ENCODE results near the gene FGF2.
"Not testable (repeated sequence)": the region's sequence is repeated elsewhere in the genome, so short reads cannot be mapped to it uniquely, and the experiment has no call there.

Gene FGF2

GRCh38 chr4:122797405-122798094 lies 29.1 kb upstream of the FGF2 start:
- H3K36me3 Mint-ChIP-seq (ENCODE audit: low read depth): no peaks in the 10 kb centered on the region
- H3K27me3 Mint-ChIP-seq (ENCODE audit: low read depth): no peaks in the 10 kb centered on the region
- H3K4me3 Mint-ChIP-seq: no peak overlapping the region
- no peaks in the 10 kb centered on the region for H3K9me3 Mint-ChIP-seq
- H3K4me1 Mint-ChIP-seq (ENCODE audit: low read depth): peaks cover 7% of the 10 kb centered on the region
- no peak overlapping the region for H3K27ac Mint-ChIP-seq

GRCh38 chr4:122798101-122798500 lies 28.5 kb upstream of the FGF2 start:
- Mint-ChIP-seq H3K4me1 (ENCODE audit: low read depth) (peaks cover 7% of the 10 kb centered on the region), H3K9me3 (no peaks in the 10 kb centered on the region), H3K36me3 (ENCODE audit: low read depth) (no peaks in the 10 kb centered on the region), H3K27me3 (ENCODE audit: low read depth) (no peaks in the 10 kb centered on the region), H3K4me3 (no peak overlapping the region), H3K27ac (no peak overlapping the region)

- H3K9me3 Mint-ChIP-seq: no peaks in the 10 kb centered on the region
- H3K4me3 Mint-ChIP-seq: no peak overlapping the region
- H3K27me3 Mint-ChIP-seq (ENCODE audit: low read depth): no peaks in the 10 kb centered on the region
- H3K4me1 Mint-ChIP-seq (ENCODE audit: low read depth): peaks cover 11% of the 10 kb centered on the region
- no peak overlapping the region for H3K27ac Mint-ChIP-seq
- H3K36me3 Mint-ChIP-seq (ENCODE audit: low read depth): no peaks in the 10 kb centered on the region
Measured at GRCh38 chr4:122798917-122799316, 27.7 kb upstream of the FGF2 start.

- Mint-ChIP-seq H3K9me3 (no peaks in the 10 kb centered on the region), H3K4me3 (no peak overlapping the region), H3K4me1 (ENCODE audit: low read depth) (peaks cover 3% of the 10 kb centered on the region), H3K27me3 (ENCODE audit: low read depth) (no peaks in the 10 kb centered on the region), H3K27ac (no peak overlapping the region), H3K36me3 (ENCODE audit: low read depth) (no peaks in the 10 kb centered on the region)
Measured at GRCh38 chr4:122803788-122804208, 22.8 kb upstream of the FGF2 start.

GRCh38 chr4:122806981-122807679 lies 19.5 kb upstream of the FGF2 start:
- Mint-ChIP-seq H3K27me3 (ENCODE audit: low read depth) (peaks cover 6% of the 10 kb centered on the region), H3K4me3 (no peak overlapping the region), H3K36me3 (ENCODE audit: low read depth) (no peaks in the 10 kb centered on the region), H3K4me1 (ENCODE audit: low read depth) (peaks cover 3% of the 10 kb centered on the region), H3K9me3 (no peaks in the 10 kb centered on the region), H3K27ac (no peak overlapping the region)

GRCh38 chr4:122810669-122811068 lies 16.0 kb upstream of the FGF2 start:
- Mint-ChIP-seq H3K27ac (no peak overlapping the region), H3K9me3 (no peaks in the 10 kb centered on the region), H3K4me1 (ENCODE audit: low read depth) (peaks cover 5% of the 10 kb centered on the region), H3K4me3 (no peak overlapping the region), H3K36me3 (ENCODE audit: low read depth) (no peaks in the 10 kb centered on the region), H3K27me3 (ENCODE audit: low read depth) (peaks cover 11% of the 10 kb centered on the region)

GRCh38 chr4:122811781-122812180 lies 14.8 kb upstream of the FGF2 start:
- not testable (repeated sequence) for H3K4me3 Mint-ChIP-seq; H3K27ac Mint-ChIP-seq; H3K4me1 Mint-ChIP-seq (ENCODE audit: low read depth); H3K9me3 Mint-ChIP-seq; H3K36me3 Mint-ChIP-seq (ENCODE audit: low read depth)
- H3K27me3 Mint-ChIP-seq (ENCODE audit: low read depth): peaks cover 11% of the 10 kb centered on the region

- H3K4me1 Mint-ChIP-seq (ENCODE audit: low read depth); H3K27ac Mint-ChIP-seq; H3K9me3 Mint-ChIP-seq; H3K36me3 Mint-ChIP-seq (ENCODE audit: low read depth); H3K4me3 Mint-ChIP-seq: not testable (repeated sequence)
- H3K27me3 Mint-ChIP-seq (ENCODE audit: low read depth): peaks cover 18% of the 10 kb centered on the region
Measured at GRCh38 chr4:122812823-122813222, 13.8 kb upstream of the FGF2 start.

GRCh38 chr4:122814426-122814825 lies 12.2 kb upstream of the FGF2 start:
- no peak overlapping the region for H3K27ac Mint-ChIP-seq
- H3K4me1 Mint-ChIP-seq (ENCODE audit: low read depth): peaks cover 5% of the 10 kb centered on the region
- no peaks in the 10 kb centered on the region for H3K9me3 Mint-ChIP-seq
- H3K27me3 Mint-ChIP-seq (ENCODE audit: low read depth): peaks cover 25% of the 10 kb centered on the region
- no peaks in the 10 kb centered on the region for H3K36me3 Mint-ChIP-seq (ENCODE audit: low read depth)
- H3K4me3 Mint-ChIP-seq: no peak overlapping the region

- peaks cover 28% of the 10 kb centered on the region for H3K27me3 Mint-ChIP-seq (ENCODE audit: low read depth)
- H3K36me3 Mint-ChIP-seq (ENCODE audit: low read depth): no peaks in the 10 kb centered on the region
- no peak overlapping the region for H3K4me3 Mint-ChIP-seq
- H3K4me1 Mint-ChIP-seq (ENCODE audit: low read depth): peaks cover 5% of the 10 kb centered on the region
- no peak overlapping the region for H3K27ac Mint-ChIP-seq
- H3K9me3 Mint-ChIP-seq: no peaks in the 10 kb centered on the region
Measured at GRCh38 chr4:122815248-122815647, 11.4 kb upstream of the FGF2 start.

GRCh38 chr4:122816476-122816875 lies 10.2 kb upstream of the FGF2 start:
- H3K9me3 Mint-ChIP-seq: no peaks in the 10 kb centered on the region
- H3K36me3 Mint-ChIP-seq (ENCODE audit: low read depth): no peaks in the 10 kb centered on the region
- H3K4me3 Mint-ChIP-seq: no peak overlapping the region
- H3K27me3 Mint-ChIP-seq (ENCODE audit: low read depth): peaks cover 31% of the 10 kb centered on the region
- H3K27ac Mint-ChIP-seq: no peak overlapping the region
- peaks cover 5% of the 10 kb centered on the region for H3K4me1 Mint-ChIP-seq (ENCODE audit: low read depth)

- H3K4me1 Mint-ChIP-seq (ENCODE audit: low read depth): peaks cover 7% of the 10 kb centered on the region
- H3K9me3 Mint-ChIP-seq: no peaks in the 10 kb centered on the region
- H3K36me3 Mint-ChIP-seq (ENCODE audit: low read depth): no peaks in the 10 kb centered on the region
- no peak overlapping the region for H3K27ac Mint-ChIP-seq
- H3K27me3 Mint-ChIP-seq (ENCODE audit: low read depth): peaks cover 48% of the 10 kb centered on the region
- H3K4me3 Mint-ChIP-seq: no peak overlapping the region
Measured at GRCh38 chr4:122819708-122820449, 6.8 kb upstream of the FGF2 start.

- Mint-ChIP-seq H3K27me3 (ENCODE audit: low read depth) (peaks cover 58% of the 10 kb centered on the region), H3K4me3 (no peak overlapping the region), H3K9me3 (no peaks in the 10 kb centered on the region), H3K4me1 (ENCODE audit: low read depth) (peaks cover 8% of the 10 kb centered on the region), H3K36me3 (ENCODE audit: low read depth) (no peaks in the 10 kb centered on the region), H3K27ac (no peak overlapping the region)
Measured at GRCh38 chr4:122821092-122821491, 5.5 kb upstream of the FGF2 start.

GRCh38 chr4:122822466-122822865 lies 4.2 kb upstream of the FGF2 start:
- Mint-ChIP-seq H3K4me3 (no peak overlapping the region), H3K27ac (no peak overlapping the region), H3K4me1 (ENCODE audit: low read depth) (peaks cover 8% of the 10 kb centered on the region), H3K9me3 (no peaks in the 10 kb centered on the region), H3K27me3 (ENCODE audit: low read depth) (peaks cover 55% of the 10 kb centered on the region), H3K36me3 (ENCODE audit: low read depth) (no peaks in the 10 kb centered on the region)

GRCh38 chr4:122823476-122823875 lies 3.2 kb upstream of the FGF2 start:
- Mint-ChIP-seq H3K9me3 (no peaks in the 10 kb centered on the region), H3K4me1 (ENCODE audit: low read depth) (peaks cover 16% of the 10 kb centered on the region), H3K27me3 (ENCODE audit: low read depth) (peaks cover 58% of the 10 kb centered on the region), H3K36me3 (ENCODE audit: low read depth) (peaks cover 2% of the 10 kb centered on the region), H3K27ac (no peak overlapping the region), H3K4me3 (no peak overlapping the region)
